ENCODE data around the gene ZNF460. TPM values are rescaled to one million over a fixed set of nuclear protein-coding genes. Genes with fewer than 3 reads are reported as not detected.
"Not testable (repeated sequence)": the region's sequence is repeated elsewhere in the genome, so short reads cannot be mapped to it uniquely, and the experiment has no call there.

Gene ZNF460
- total RNA-seq, 1 donor from 2014 or later, result 85.1 TPM

DNA sequence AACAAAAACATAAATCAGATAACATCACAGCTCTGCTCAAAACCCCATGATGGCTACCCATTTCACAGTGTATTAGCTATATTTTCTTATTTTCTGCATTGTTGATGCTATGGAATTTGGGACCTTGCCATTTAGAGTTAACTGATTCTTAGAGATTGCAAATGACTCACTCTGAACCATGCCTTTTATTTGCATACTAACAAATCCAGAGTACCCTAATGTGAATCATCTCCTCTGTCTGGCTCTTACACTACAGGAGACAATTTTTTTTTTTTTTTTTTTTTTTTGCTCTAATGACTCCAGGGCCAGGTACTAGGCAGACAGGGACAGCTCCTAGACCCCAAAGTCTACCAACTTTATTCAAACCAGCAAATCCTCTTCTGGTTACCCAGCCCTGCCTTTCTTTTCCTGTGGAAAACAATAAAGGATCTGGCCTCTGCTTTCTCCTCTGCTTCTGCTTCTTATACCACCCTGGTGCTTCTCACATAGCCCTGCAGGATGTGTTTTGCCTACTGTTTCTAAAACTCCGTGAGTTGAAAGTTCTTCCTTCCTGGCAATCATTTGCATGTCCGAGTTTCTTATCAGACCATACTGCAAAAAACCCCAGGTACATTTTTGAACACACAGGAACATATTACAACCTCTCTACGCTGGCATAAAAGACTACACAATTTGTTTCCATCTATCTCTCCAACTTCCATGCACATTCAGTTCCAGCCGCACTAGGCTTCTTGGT is 10.6 kb upstream of the ZNF460 start:
- DNase-seq (ENCODE audit: extremely low spot score, unreplicated experiment), result peak; percentile 21
- H3K27ac Mint-ChIP-seq (ENCODE audit: unreplicated experiment), result no peak overlapping the region

DNA sequence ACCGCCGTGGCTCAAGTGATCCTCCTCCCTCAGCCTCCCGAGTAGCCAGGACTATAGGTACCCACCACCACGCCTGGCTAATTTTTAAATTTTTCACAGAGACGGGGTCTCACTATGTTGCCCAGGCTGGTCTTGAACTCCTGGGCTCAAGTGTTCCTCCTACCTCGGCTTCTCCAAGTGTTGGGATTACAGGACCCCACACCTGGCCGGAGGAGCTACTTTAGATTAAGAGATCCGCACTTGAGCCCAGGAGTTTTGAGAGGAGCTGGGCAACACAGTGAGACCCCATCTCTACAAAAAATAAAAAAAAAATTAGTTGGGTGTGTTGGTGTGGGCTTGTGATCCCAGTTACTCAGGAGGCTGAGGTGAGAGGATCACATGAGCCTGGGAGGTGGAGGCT is 9.0 kb upstream of the ZNF460 start:
- TF ChIP-seq, protein P1, sequence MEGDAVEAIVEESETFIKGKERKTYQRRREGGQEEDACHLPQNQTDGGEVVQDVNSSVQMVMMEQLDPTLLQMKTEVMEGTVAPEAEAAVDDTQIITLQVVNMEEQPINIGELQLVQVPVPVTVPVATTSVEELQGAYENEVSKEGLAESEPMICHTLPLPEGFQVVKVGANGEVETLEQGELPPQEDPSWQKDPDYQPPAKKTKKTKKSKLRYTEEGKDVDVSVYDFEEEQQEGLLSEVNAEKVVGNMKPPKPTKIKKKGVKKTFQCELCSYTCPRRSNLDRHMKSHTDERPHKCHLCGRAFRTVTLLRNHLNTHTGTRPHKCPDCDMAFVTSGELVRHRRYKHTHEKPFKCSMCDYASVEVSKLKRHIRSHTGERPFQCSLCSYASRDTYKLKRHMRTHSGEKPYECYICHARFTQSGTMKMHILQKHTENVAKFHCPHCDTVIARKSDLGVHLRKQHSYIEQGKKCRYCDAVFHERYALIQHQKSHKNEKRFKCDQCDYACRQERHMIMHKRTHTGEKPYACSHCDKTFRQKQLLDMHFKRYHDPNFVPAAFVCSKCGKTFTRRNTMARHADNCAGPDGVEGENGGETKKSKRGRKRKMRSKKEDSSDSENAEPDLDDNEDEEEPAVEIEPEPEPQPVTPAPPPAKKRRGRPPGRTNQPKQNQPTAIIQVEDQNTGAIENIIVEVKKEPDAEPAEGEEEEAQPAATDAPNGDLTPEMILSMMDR (IDR thresholded peaks at IDR 0.05), result no peak
- no peak overlapping the region for H3K4me3 Mint-ChIP-seq (ENCODE audit: unreplicated experiment)
- H3K27ac Mint-ChIP-seq (ENCODE audit: unreplicated experiment), result no peak overlapping the region
- peak; percentile 17 for DNase-seq (ENCODE audit: extremely low spot score, unreplicated experiment)
- no peaks in the 10 kb centered on the region for H3K4me1 Mint-ChIP-seq (ENCODE audit: unreplicated experiment)
- no peaks in the 10 kb centered on the region for H3K27me3 Mint-ChIP-seq (ENCODE audit: unreplicated experiment)
- no peaks in the 10 kb centered on the region for H3K9me3 Mint-ChIP-seq (ENCODE audit: unreplicated experiment)
- H3K36me3 Mint-ChIP-seq (ENCODE audit: unreplicated experiment), result peaks cover 25% of the 10 kb centered on the region

More for the DNA sequence above, 10.6 kb upstream of the ZNF460 start:
- peaks cover 30% of the 10 kb centered on the region for H3K36me3 Mint-ChIP-seq (ENCODE audit: unreplicated experiment)
- no peaks in the 10 kb centered on the region for H3K4me1 Mint-ChIP-seq (ENCODE audit: unreplicated experiment)
- H3K9me3 Mint-ChIP-seq (ENCODE audit: unreplicated experiment), result no peaks in the 10 kb centered on the region
- TF ChIP-seq, protein P1 (IDR thresholded peaks at IDR 0.05), result no peak
- no peak overlapping the region for H3K4me3 Mint-ChIP-seq (ENCODE audit: unreplicated experiment)
- no peaks in the 10 kb centered on the region for H3K27me3 Mint-ChIP-seq (ENCODE audit: unreplicated experiment)

DNA sequence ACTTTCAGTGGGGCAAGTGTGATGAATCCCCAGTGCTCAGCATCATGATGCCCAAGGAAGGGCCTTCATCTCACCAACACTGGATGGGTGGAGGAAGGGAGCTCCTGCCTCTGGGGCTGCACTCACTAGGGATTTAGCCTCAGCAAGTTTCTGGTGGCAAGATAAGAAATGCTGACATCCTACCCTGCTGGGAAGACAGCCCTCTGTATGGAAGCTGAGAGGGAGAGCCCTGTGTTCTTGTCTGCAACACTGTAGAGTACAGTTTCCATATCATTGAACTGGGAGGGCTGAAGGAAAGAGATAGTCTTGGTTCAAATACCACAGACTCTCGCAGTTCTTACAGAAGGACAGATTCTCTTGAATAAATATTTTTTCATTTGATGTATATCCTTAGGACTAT is 7.3 kb upstream of the ZNF460 start:
- peaks cover 24% of the 10 kb centered on the region for H3K36me3 Mint-ChIP-seq (ENCODE audit: unreplicated experiment)
- DNase-seq (ENCODE audit: extremely low spot score, unreplicated experiment), result peak; percentile 25
- H3K4me3 Mint-ChIP-seq (ENCODE audit: unreplicated experiment), result no peak overlapping the region
- H3K9me3 Mint-ChIP-seq (ENCODE audit: unreplicated experiment), result no peaks in the 10 kb centered on the region
- H3K27me3 Mint-ChIP-seq (ENCODE audit: unreplicated experiment), result no peaks in the 10 kb centered on the region
- TF ChIP-seq, protein P1 (IDR thresholded peaks at IDR 0.05), result no peak
- no peak overlapping the region for H3K27ac Mint-ChIP-seq (ENCODE audit: unreplicated experiment)
- no peaks in the 10 kb centered on the region for H3K4me1 Mint-ChIP-seq (ENCODE audit: unreplicated experiment)

DNA sequence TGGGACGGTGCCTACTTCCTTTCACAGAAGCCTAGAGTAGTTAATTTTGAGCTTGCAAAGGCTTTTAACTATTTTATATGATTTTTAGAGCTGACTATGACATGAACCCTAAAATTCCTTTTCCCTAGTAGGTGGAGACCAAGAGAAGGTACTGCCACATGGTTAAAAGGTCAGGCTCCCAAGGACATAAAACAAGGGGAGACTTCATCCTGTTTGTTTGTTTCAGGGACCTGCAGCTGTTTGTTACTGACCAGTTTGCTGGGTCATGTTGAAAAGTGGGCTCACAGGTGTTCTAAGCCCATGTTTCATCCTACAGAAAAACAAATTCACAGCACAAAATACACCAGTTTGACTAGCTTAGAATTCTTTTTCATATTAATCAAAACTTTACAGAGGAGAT is 3.9 kb upstream of the ZNF460 start:
- H3K27me3 Mint-ChIP-seq (ENCODE audit: unreplicated experiment), result no peaks in the 10 kb centered on the region
- H3K27ac Mint-ChIP-seq (ENCODE audit: unreplicated experiment), result no peak overlapping the region

DNA sequence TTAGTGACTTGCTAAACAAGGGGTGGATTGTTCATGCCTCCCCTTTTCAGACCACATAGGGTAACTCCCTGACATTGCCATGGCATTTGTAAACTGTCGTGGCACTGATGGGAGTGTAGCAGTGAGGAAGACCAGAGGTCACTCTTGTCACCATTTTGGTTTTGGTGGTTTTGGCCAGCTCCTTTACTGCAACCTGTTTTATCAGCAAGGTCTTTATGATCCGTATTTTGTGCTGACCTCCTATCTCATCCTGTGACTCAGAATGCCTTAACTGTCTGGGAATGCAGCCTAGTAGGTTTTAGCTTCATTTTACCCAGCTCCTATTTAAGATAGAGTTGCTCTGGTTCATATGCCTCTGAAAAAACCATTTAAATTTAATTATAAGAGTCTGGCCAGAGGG is 1.8 kb upstream of the ZNF460 start:
- not testable (repeated sequence) for H3K27ac Mint-ChIP-seq (ENCODE audit: unreplicated experiment); H3K27me3 Mint-ChIP-seq (ENCODE audit: unreplicated experiment); H3K36me3 Mint-ChIP-seq (ENCODE audit: unreplicated experiment); H3K4me3 Mint-ChIP-seq (ENCODE audit: unreplicated experiment); H3K9me3 Mint-ChIP-seq (ENCODE audit: unreplicated experiment)
- H3K4me1 Mint-ChIP-seq (ENCODE audit: unreplicated experiment), result peaks cover 26% of the 10 kb centered on the region
- peak; percentile 15 for DNase-seq (ENCODE audit: extremely low spot score, unreplicated experiment)

More for the DNA sequence above, 3.9 kb upstream of the ZNF460 start:
- H3K4me3 Mint-ChIP-seq (ENCODE audit: unreplicated experiment), result no peak overlapping the region
- H3K4me1 Mint-ChIP-seq (ENCODE audit: unreplicated experiment), result peaks cover 6% of the 10 kb centered on the region
- no peaks in the 10 kb centered on the region for H3K9me3 Mint-ChIP-seq (ENCODE audit: unreplicated experiment)
- no peak for DNase-seq (ENCODE audit: extremely low spot score, unreplicated experiment)
- TF ChIP-seq, protein P1 (IDR thresholded peaks at IDR 0.05), result no peak
- H3K36me3 Mint-ChIP-seq (ENCODE audit: unreplicated experiment), result peaks cover 17% of the 10 kb centered on the region
